ENCODE measurements around the gene ENO4.

The ENO4 gene

GRCh38 chr10:116918583-116918982 is 69.3 kb downstream of the ENO4 start:
- no peak overlapping the region for H3K4me3 ChIP-seq (replicated peaks; ENCODE audit: low read depth, low read length)
- TF ChIP-seq, protein P1, sequence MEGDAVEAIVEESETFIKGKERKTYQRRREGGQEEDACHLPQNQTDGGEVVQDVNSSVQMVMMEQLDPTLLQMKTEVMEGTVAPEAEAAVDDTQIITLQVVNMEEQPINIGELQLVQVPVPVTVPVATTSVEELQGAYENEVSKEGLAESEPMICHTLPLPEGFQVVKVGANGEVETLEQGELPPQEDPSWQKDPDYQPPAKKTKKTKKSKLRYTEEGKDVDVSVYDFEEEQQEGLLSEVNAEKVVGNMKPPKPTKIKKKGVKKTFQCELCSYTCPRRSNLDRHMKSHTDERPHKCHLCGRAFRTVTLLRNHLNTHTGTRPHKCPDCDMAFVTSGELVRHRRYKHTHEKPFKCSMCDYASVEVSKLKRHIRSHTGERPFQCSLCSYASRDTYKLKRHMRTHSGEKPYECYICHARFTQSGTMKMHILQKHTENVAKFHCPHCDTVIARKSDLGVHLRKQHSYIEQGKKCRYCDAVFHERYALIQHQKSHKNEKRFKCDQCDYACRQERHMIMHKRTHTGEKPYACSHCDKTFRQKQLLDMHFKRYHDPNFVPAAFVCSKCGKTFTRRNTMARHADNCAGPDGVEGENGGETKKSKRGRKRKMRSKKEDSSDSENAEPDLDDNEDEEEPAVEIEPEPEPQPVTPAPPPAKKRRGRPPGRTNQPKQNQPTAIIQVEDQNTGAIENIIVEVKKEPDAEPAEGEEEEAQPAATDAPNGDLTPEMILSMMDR (IDR thresholded peaks at IDR 0.05; ENCODE audit: low read length, missing control alignments), result no peak
- no peak for DNase-seq (ENCODE audit: low read depth)

- H3K4me3 ChIP-seq (replicated peaks; ENCODE audit: low read depth, low read length), result no peak overlapping the region
- DNase-seq (ENCODE audit: low read depth), result no peak
- TF ChIP-seq, protein P1 (IDR thresholded peaks at IDR 0.05; ENCODE audit: low read length, missing control alignments), result no peak
Observed at GRCh38 chr10:116919164-116919563, 69.9 kb downstream of the ENO4 start.

GRCh38 chr10:116919706-116920105 is 70.4 kb downstream of the ENO4 start:
- DNase-seq (ENCODE audit: low read depth), result no peak
- H3K4me3 ChIP-seq (replicated peaks; ENCODE audit: low read depth, low read length), result no peak overlapping the region
- TF ChIP-seq, protein P1 (IDR thresholded peaks at IDR 0.05; ENCODE audit: low read length, missing control alignments), result no peak

GRCh38 chr10:116925056-116925455 is 75.8 kb downstream of the ENO4 start:
- DNase-seq (ENCODE audit: low read depth), result no peak
- TF ChIP-seq, protein P1 (IDR thresholded peaks at IDR 0.05; ENCODE audit: low read length, missing control alignments), result no peak
- no peak overlapping the region for H3K4me3 ChIP-seq (replicated peaks; ENCODE audit: low read depth, low read length)

GRCh38 chr10:116926426-116926825 is 77.1 kb downstream of the ENO4 start:
- H3K4me3 ChIP-seq (replicated peaks; ENCODE audit: low read depth, low read length), result no peak overlapping the region
- TF ChIP-seq, protein P1 (IDR thresholded peaks at IDR 0.05; ENCODE audit: low read length, missing control alignments), result no peak
- DNase-seq (ENCODE audit: low read depth), result no peak

GRCh38 chr10:116931806-116932205 is 82.5 kb downstream of the ENO4 start:
- H3K4me3 ChIP-seq (replicated peaks; ENCODE audit: low read depth, low read length), result no peak overlapping the region
- TF ChIP-seq, protein P1 (IDR thresholded peaks at IDR 0.05; ENCODE audit: low read length, missing control alignments), result no peak

More at GRCh38 chr10:116931806-116932205, 82.5 kb downstream of the ENO4 start:
- no peak for DNase-seq (ENCODE audit: low read depth)

All from fibroblast of pulmonary artery (primary cell).